Camera-type eye (tissue), 1 donor: ENCODE data around the gene MLNR. TPM values are rescaled to one million over a fixed set of nuclear protein-coding genes. Genes with fewer than 3 reads are reported as not detected.

Experiments
- total RNA-seq: library from RNA; depleted of rRNA; stranded (reverse); fragments of >200 nt; gene quantifications from one replicate; pipeline ENCODE4 v1.2.3, GENCODE V29; 2014

Gene MLNR
- 0.60 TPM for total RNA-seq

GRCh38 chr13:49220036-49220855 lies at the start of gene MLNR:
Gene MLNR (plus strand): TSS chr13:49220338. CDS start chr13:49220338, 0 bp downstream.

DNA sequence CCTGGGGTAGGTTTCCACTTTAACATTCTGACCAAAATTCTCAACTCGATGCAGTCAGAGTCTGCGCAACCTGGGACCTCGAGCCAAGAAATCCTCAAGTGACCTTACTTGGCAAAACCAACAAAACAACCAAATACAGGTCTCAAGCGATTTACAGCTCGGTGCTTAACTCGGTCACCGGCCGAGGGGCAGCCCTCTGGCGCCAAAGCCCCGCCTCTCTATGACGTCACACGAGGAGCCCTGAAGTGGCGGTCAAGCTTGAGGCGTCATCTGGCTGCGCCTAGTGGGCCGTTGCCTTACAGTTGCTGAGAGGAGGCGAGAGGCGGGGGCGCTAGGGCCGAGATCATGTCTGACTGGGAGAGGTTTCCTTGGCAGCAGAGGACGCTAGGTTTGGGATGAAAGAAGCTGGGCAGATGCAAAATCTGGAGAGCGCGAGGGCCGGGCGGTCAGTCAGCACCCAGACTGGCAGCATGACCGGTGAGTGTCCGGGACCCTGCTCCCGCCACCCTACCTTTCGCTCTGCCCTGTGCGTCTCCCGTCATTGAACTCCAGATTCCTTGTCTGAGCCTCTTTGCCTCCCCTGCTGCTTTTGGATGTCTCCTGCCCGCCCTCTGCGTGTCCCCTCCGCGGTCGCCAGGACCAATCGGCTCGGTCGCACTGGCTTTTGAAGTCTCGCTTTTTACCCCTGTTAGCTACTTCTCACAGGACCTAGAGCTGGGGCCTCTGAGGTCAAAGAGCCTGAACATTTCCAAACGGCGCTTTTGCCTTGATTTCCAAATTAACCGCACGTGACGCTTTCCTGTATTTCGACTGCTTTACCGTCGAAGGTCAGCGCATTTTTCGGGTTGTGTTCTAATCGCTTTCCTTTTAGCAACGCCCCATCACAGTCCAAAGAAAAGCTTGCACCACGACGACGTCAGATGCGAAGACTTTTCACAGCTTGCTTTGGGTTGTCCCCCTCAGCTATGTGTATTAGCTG lies 27.8 kb downstream of the MLNR start, which contains the start of gene CDADC1:
TSS of gene CDADC1 (plus strand) at position 283 of the 979 bp plus-strand sequence. CDS start at position 396, 113 bp downstream.

Other genes with a start within 250 kb of the MLNR start
- gene FNDC3A, start 244.4 kb upstream of the MLNR start, total RNA-seq = 111 TPM
- gene CDADC1, start 27.6 kb downstream of the MLNR start, total RNA-seq = 10.6 TPM
- 27.4 TPM for gene CAB39L, start 223.7 kb downstream of the MLNR start, total RNA-seq
- 30.3 TPM for gene SETDB2, start 223.9 kb downstream of the MLNR start, total RNA-seq